HEK293 (cell line): ENCODE measurements around the gene PDF.

Experiments
- CTCF ChIA-PET: fragments of 350-600 bp; formaldehyde crosslinking; extraction: SDS; loops from one replicate; lab custom pipeline; 2021; ENCODE audit warnings: antibody characterized with exemption; lab: Yijun Ruan, JAX
- POLR2A ChIA-PET: fragments of 300-600 bp; formaldehyde crosslinking; extraction: SDS; loops from one replicate; lab custom pipeline; 2020; ENCODE audit warnings: antibody characterized with exemption, inconsistent platforms; lab: Yijun Ruan, JAX
- H3K27ac ChIP-seq: fragments of 200-500 bp; sonication (Bioruptor generic); 2 replicates; pipeline ENCODE4 v1.5.1; 2014; ENCODE audit warnings: low read depth, low read length, control low read depth, inconsistent platforms; ENCODE audit errors: extremely low read depth
- H3K36me3 ChIP-seq, 2 experiments: fragments of 200-500 bp in 1 of 2; sonication (Bioruptor generic) in 1 of 2; 1 replicate in 1 of 2; 2 replicates in 1 of 2; pipeline ENCODE4 v1.5.1; 2014 to 2017; ENCODE audit warnings: inconsistent platforms in 2 of 2, low read length in 2 of 2; ENCODE audit not compliant: control insufficient read depth in 2 of 2, insufficient read depth in 1 of 2
- H3K4me1 ChIP-seq: fragments of 200-500 bp; sonication (Bioruptor generic); 2 replicates; pipeline ENCODE4 v1.5.1; 2014; ENCODE audit warnings: mild to moderate bottlenecking, low read length, inconsistent platforms; ENCODE audit not compliant: control insufficient read depth, insufficient read depth
- H3K4me3 ChIP-seq: 2 replicates; pipeline ENCODE4 v1.5.1; 2011; ENCODE audit warnings: low read depth, mild to moderate bottlenecking, control low read depth, low read length, moderate library complexity
- H3K9me3 ChIP-seq: fragments of 200-500 bp; sonication (Bioruptor generic); 2 replicates; pipeline ENCODE4 v1.5.1; 2014; ENCODE audit warnings: low read depth, low read length, inconsistent platforms; ENCODE audit not compliant: control insufficient read depth, insufficient read depth
- ATF2 ChIP-seq: fragments of 450-650 bp; formaldehyde crosslinking; IDR thresholded peaks from 2 replicates; pipeline ENCODE4 v1.5.1; 2016; ENCODE audit warnings: missing biosample characterization, missing genetic modification characterization, low read depth
- GLI2 ChIP-seq: fragments of 450-650 bp; formaldehyde crosslinking; IDR thresholded peaks from 2 replicates; pipeline ENCODE4; 2017; ENCODE audit warnings: missing biosample characterization, missing genetic modification characterization, low read depth, borderline replicate concordance
- PRDM10 ChIP-seq: fragments of 450-650 bp; formaldehyde crosslinking; IDR thresholded peaks from 2 replicates; pipeline ENCODE4 v1.5.1; 2016; ENCODE audit warnings: missing biosample characterization, missing genetic modification characterization
- RBAK ChIP-seq: fragments of 450-650 bp; formaldehyde crosslinking; IDR thresholded peaks from 2 replicates; pipeline ENCODE4 v1.5.1; 2016; ENCODE audit warnings: missing biosample characterization, missing genetic modification characterization
- REPIN1 ChIP-seq: fragments of 450-650 bp; formaldehyde crosslinking; IDR thresholded peaks from 2 replicates; pipeline ENCODE4 v1.5.1; 2017; ENCODE audit warnings: missing biosample characterization, missing genetic modification characterization, low read depth
- SCRT1 ChIP-seq: fragments of 450-650 bp; formaldehyde crosslinking; IDR thresholded peaks from 2 replicates; pipeline ENCODE4 v1.5.1; 2016; ENCODE audit warnings: missing biosample characterization, missing genetic modification characterization, borderline replicate concordance
- SP2 ChIP-seq: fragments of 450-650 bp; formaldehyde crosslinking; IDR thresholded peaks from 2 replicates; pipeline ENCODE4 v1.5.1; 2016; ENCODE audit warnings: missing biosample characterization, missing genetic modification characterization
- ZFP69B ChIP-seq: fragments of 450-650 bp; formaldehyde crosslinking; IDR thresholded peaks from 2 replicates; pipeline ENCODE4 v1.5.1; 2016; ENCODE audit warnings: missing biosample characterization, missing genetic modification characterization
- ZNF138 ChIP-seq: fragments of 450-650 bp; formaldehyde crosslinking; IDR thresholded peaks from 2 replicates; pipeline ENCODE4 v1.5.1; 2016; ENCODE audit warnings: missing biosample characterization, missing genetic modification characterization, borderline replicate concordance
- ZNF16 ChIP-seq: fragments of 450-650 bp; formaldehyde crosslinking; IDR thresholded peaks from 2 replicates; pipeline ENCODE4 v1.5.1; 2016; ENCODE audit warnings: low read depth, missing biosample characterization, missing genetic modification characterization
- ZNF274 ChIP-seq, 2 experiments: fragments of 200-500 bp in 1 of 2; fragments of 450-650 bp in 1 of 2; sonication (Bioruptor generic) in 1 of 2; formaldehyde crosslinking in 1 of 2; IDR thresholded peaks; 2 replicates each; pipeline versions ENCODE4 v1.5.1 to v1.6.1; 2014 to 2016; ENCODE audit warnings: borderline replicate concordance in 1 of 2, inconsistent platforms in 1 of 2, low read length in 1 of 2, missing biosample characterization in 1 of 2, missing genetic modification characterization in 1 of 2
- ZNF391 ChIP-seq: fragments of 450-650 bp; formaldehyde crosslinking; IDR thresholded peaks from 2 replicates; pipeline ENCODE4 v1.5.1; 2016; ENCODE audit warnings: low read depth, missing biosample characterization, missing genetic modification characterization, borderline replicate concordance
- ZNF449 ChIP-seq: fragments of 450-650 bp; formaldehyde crosslinking; IDR thresholded peaks from 2 replicates; pipeline ENCODE4 v1.5.1; 2017; ENCODE audit warnings: missing biosample characterization, mild to moderate bottlenecking, missing genetic modification characterization, moderate library complexity
- ZNF510 ChIP-seq: fragments of 450-650 bp; formaldehyde crosslinking; IDR thresholded peaks from 2 replicates; pipeline ENCODE4 v1.5.1; 2018; ENCODE audit warnings: mild to moderate bottlenecking, missing genetic modification characterization, missing biosample characterization; ENCODE audit not compliant: insufficient replicate concordance
- ZNF514 ChIP-seq: fragments of 450-650 bp; formaldehyde crosslinking; IDR thresholded peaks from 2 replicates; pipeline ENCODE4 v1.5.1; 2016; ENCODE audit warnings: missing biosample characterization, missing genetic modification characterization
- ZNF530 ChIP-seq: fragments of 450-650 bp; formaldehyde crosslinking; IDR thresholded peaks from 2 replicates; pipeline ENCODE4 v1.5.1; 2016; ENCODE audit warnings: low read depth, missing biosample characterization, missing genetic modification characterization
- ZNF544 ChIP-seq: fragments of 450-650 bp; formaldehyde crosslinking; IDR thresholded peaks from 2 replicates; pipeline ENCODE4 v1.5.0; 2017; ENCODE audit warnings: missing biosample characterization, missing genetic modification characterization
- ZNF580 ChIP-seq: fragments of 450-650 bp; formaldehyde crosslinking; IDR thresholded peaks from 2 replicates; pipeline ENCODE4 v1.5.1; 2016; ENCODE audit warnings: missing biosample characterization, missing genetic modification characterization
- ZNF792 ChIP-seq: fragments of 450-650 bp; formaldehyde crosslinking; IDR thresholded peaks from 2 replicates; pipeline ENCODE4 v1.5.1; 2016; ENCODE audit warnings: missing biosample characterization, missing genetic modification characterization
- TF ChIP-seq, protein P1 (sequence below): fragments of 450-650 bp; formaldehyde crosslinking; IDR thresholded peaks from 2 replicates; pipeline ENCODE4 v1.5.1; 2016; ENCODE audit warnings: missing biosample characterization, missing genetic modification characterization
- TF ChIP-seq, protein P2 (sequence below): sonication (generic); formaldehyde crosslinking; IDR thresholded peaks from 2 replicates; pipeline ENCODE4 v1.8.1; 2022; ENCODE audit warnings: mild to moderate bottlenecking, moderate library complexity, missing genetic modification reagents
- TF ChIP-seq, protein P3 (sequence below): fragments of 450-650 bp; formaldehyde crosslinking; IDR thresholded peaks from 2 replicates; pipeline ENCODE4 v1.5.1; 2017; ENCODE audit warnings: missing biosample characterization, missing genetic modification characterization

PDF gene

DNA sequence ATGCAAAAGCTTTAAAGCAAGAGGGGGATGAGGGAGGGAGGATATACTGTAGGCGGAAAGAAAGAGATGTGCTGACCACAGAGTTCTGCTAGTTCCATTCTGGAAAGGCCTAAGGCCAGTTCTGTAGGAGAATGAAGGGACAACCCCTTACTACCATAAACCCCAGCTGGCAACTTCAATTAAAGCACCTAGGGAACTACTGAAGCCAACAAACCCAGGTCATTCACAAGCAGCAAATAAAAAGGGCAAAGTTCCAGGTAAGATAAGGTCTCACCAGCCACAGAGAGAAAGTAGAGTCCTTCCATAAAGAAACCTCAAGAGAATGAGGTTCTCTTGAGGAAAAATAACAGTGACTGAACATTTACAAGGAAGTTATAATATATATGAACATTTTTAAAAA lies 42.6 kb upstream of the PDF start:
- Histone ChIP-seq H3K27ac (no peak overlapping the region), H3K36me3 (peaks cover 38 to 77% of the 10 kb centered on the region in 2 experiments), H3K9me3 (no peaks in the 10 kb centered on the region), H3K4me1 (no peaks in the 10 kb centered on the region), H3K4me3 (no peak overlapping the region)
- no peak for TF ChIP-seq SP2 (tag by site-specific recombination)
- TF ChIP-seq ATF2 (tag by site-specific recombination) = no peak
- TF ChIP-seq, protein P1, sequence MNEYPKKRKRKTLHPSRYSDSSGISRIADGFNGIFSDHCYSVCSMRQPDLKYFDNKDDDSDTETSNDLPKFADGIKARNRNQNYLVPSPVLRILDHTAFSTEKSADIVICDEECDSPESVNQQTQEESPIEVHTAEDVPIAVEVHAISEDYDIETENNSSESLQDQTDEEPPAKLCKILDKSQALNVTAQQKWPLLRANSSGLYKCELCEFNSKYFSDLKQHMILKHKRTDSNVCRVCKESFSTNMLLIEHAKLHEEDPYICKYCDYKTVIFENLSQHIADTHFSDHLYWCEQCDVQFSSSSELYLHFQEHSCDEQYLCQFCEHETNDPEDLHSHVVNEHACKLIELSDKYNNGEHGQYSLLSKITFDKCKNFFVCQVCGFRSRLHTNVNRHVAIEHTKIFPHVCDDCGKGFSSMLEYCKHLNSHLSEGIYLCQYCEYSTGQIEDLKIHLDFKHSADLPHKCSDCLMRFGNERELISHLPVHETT (tag by site-specific recombination) = no peak
- TF ChIP-seq ZNF530 = no peak
- TF ChIP-seq ZNF580 (tag by site-specific recombination) = no peak
- no peak for TF ChIP-seq ZNF544 (tag by site-specific recombination)
- no peak for TF ChIP-seq ZNF391 (tag by site-specific recombination)
- TF ChIP-seq ZNF510 = no peak
- no peak for TF ChIP-seq ZNF514 (tag by site-specific recombination)
- TF ChIP-seq ZFP69B = no peak
- TF ChIP-seq, protein P2, sequence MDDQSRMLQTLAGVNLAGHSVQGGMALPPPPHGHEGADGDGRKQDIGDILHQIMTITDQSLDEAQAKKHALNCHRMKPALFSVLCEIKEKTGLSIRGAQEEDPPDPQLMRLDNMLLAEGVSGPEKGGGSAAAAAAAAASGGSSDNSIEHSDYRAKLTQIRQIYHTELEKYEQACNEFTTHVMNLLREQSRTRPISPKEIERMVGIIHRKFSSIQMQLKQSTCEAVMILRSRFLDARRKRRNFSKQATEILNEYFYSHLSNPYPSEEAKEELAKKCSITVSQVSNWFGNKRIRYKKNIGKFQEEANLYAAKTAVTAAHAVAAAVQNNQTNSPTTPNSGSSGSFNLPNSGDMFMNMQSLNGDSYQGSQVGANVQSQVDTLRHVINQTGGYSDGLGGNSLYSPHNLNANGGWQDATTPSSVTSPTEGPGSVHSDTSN = no peak
- TF ChIP-seq PRDM10 (tag by site-specific recombination) = no peak
- TF ChIP-seq, protein P3, sequence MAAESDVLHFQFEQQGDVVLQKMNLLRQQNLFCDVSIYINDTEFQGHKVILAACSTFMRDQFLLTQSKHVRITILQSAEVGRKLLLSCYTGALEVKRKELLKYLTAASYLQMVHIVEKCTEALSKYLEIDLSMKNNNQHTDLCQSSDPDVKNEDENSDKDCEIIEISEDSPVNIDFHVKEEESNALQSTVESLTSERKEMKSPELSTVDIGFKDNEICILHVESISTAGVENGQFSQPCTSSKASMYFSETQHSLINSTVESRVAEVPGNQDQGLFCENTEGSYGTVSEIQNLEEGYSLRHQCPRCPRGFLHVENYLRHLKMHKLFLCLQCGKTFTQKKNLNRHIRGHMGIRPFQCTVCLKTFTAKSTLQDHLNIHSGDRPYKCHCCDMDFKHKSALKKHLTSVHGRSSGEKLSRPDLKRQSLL (tag by site-specific recombination) = no peak
- TF ChIP-seq ZNF138 (tag by site-specific recombination) = no peak
- TF ChIP-seq SCRT1 (tag by site-specific recombination) = no peak
- ChIA-PET POLR2A (no interaction called here), CTCF (no interaction called here)

- Histone ChIP-seq H3K27ac (no peak overlapping the region), H3K4me3 (no peak overlapping the region), H3K9me3 (no peaks in the 10 kb centered on the region), H3K36me3 (peaks cover 32 to 83% of the 10 kb centered on the region in 2 experiments), H3K4me1 (no peaks in the 10 kb centered on the region)
- ChIA-PET CTCF (interaction anchor here (0.6 kb wide), 1 partner anchor 304 kb away, joined by 3 read pairs; no protein-coding TSS in a partner anchor), POLR2A (interaction anchor here (0.7 kb wide), 1 partner anchor 10 kb away, joined by 4 read pairs; no protein-coding TSS in a partner anchor)
- TF ChIP-seq REPIN1 (tag by site-specific recombination) (no peak), ZNF449 (tag by site-specific recombination) (no peak), ZNF274 (IDR thresholded peaks at IDR 0.05; ENCODE audit: low read length) (no peak), ZNF274 (tag by site-specific recombination; IDR thresholded peaks at IDR 0.05; ENCODE audit: borderline replicate concordance) (no peak), RBAK (no peak), GLI2 (tag by site-specific recombination) (no peak), ZNF16 (tag by site-specific recombination) (no peak), ZNF792 (no peak)
These were observed 41.2 kb upstream of the PDF start for GRCh38 chr16:69371564-69371963.
